Measurements from ENCODE around the gene C1orf116.

- TF ChIP-seq, protein P1, sequence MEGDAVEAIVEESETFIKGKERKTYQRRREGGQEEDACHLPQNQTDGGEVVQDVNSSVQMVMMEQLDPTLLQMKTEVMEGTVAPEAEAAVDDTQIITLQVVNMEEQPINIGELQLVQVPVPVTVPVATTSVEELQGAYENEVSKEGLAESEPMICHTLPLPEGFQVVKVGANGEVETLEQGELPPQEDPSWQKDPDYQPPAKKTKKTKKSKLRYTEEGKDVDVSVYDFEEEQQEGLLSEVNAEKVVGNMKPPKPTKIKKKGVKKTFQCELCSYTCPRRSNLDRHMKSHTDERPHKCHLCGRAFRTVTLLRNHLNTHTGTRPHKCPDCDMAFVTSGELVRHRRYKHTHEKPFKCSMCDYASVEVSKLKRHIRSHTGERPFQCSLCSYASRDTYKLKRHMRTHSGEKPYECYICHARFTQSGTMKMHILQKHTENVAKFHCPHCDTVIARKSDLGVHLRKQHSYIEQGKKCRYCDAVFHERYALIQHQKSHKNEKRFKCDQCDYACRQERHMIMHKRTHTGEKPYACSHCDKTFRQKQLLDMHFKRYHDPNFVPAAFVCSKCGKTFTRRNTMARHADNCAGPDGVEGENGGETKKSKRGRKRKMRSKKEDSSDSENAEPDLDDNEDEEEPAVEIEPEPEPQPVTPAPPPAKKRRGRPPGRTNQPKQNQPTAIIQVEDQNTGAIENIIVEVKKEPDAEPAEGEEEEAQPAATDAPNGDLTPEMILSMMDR (IDR thresholded peaks at IDR 0.05): no peak
- no peak for TF ChIP-seq POLR2A (IDR thresholded peaks at IDR 0.05)
- no peak for TF ChIP-seq POLR2AphosphoS5 (IDR thresholded peaks at IDR 0.05)
- no peak for TF ChIP-seq EP300 (IDR thresholded peaks at IDR 0.05; ENCODE audit: low read depth)
These were observed 22.6 kb downstream of the C1orf116 start for GRCh38 chr1:207009945-207010344.
